ENCODE measurements around the gene CDO1. TPM values are rescaled to one million over a fixed set of nuclear protein-coding genes. Genes with fewer than 3 reads are reported as not detected.

Gene CDO1
- total RNA-seq, 2 donors from 2014 or later: 7.6 to 11.7 TPM

GRCh38 chr5:115815693-115816225 lies 700 bp downstream of the CDO1 start:
- Mint-ChIP-seq H3K27ac (no peak overlapping the region), H3K36me3 (ENCODE audit: low read depth) (no peaks in the 10 kb centered on the region), H3K4me3 (peak overlapping the region; percentile 81), H3K27me3 (ENCODE audit: insufficient read depth) (peaks cover 37% of the 10 kb centered on the region), H3K9me3 (no peaks in the 10 kb centered on the region), H3K4me1 (peaks cover 7% of the 10 kb centered on the region)
- no peaks in the 10 kb centered on the region for H3K4me1 ChIP-seq (ENCODE audit: control insufficient read depth, insufficient read depth, low read length)
- H3K9ac ChIP-seq (ENCODE audit: extremely low read depth, low read length, poor library complexity, severe bottlenecking): peak overlapping the region; percentile 58
- no peak for DNase-seq
- peak overlapping the region; percentile 95 for H3K27ac ChIP-seq (ENCODE audit: low read depth, low read length)
- H3K4me3 ChIP-seq (ENCODE audit: low read length): peak overlapping the region; percentile 93
- H3K36me3 ChIP-seq (ENCODE audit: control insufficient read depth, insufficient read depth, low read length): no peaks in the 10 kb centered on the region
- H3K9me3 ChIP-seq (ENCODE audit: control insufficient read depth, low read length): no peaks in the 10 kb centered on the region
- peaks cover 47% of the 10 kb centered on the region for H3K27me3 ChIP-seq (ENCODE audit: control insufficient read depth, insufficient read depth, low read length, poor library complexity, severe bottlenecking)
- 0 to 2% methylated on average over 16 to 48 of the region's 48 CpGs for WGBS, 2 experiments (ENCODE audit: insufficient coverage in 1 of 2, insufficient read length in 1 of 2)
- no peak for TF ChIP-seq CTCF (conservative IDR thresholded peaks at IDR 0.05)

- no peaks in the 10 kb centered on the region for H3K4me1 ChIP-seq (ENCODE audit: control insufficient read depth, insufficient read depth, low read length)
- TF ChIP-seq CTCF (conservative IDR thresholded peaks at IDR 0.05): peak; percentile 48
- Mint-ChIP-seq H3K36me3 (ENCODE audit: low read depth) (no peaks in the 10 kb centered on the region), H3K4me3 (peak overlapping the region; percentile 81), H3K27ac (no peak overlapping the region), H3K27me3 (ENCODE audit: insufficient read depth) (peaks cover 35% of the 10 kb centered on the region), H3K4me1 (peaks cover 7% of the 10 kb centered on the region), H3K9me3 (no peaks in the 10 kb centered on the region)
- H3K36me3 ChIP-seq (ENCODE audit: control insufficient read depth, insufficient read depth, low read length): no peaks in the 10 kb centered on the region
- no peaks in the 10 kb centered on the region for H3K9me3 ChIP-seq (ENCODE audit: control insufficient read depth, low read length)
- H3K9ac ChIP-seq (ENCODE audit: extremely low read depth, low read length, poor library complexity, severe bottlenecking): peak overlapping the region; percentile 58
- H3K27ac ChIP-seq (ENCODE audit: low read depth, low read length): no peak overlapping the region
- peak overlapping the region; percentile 93 for H3K4me3 ChIP-seq (ENCODE audit: low read length)
- DNase-seq: no peak
- 30 to 48% methylated on average over 10 to 21 of the region's 21 CpGs for WGBS, 2 experiments (ENCODE audit: insufficient coverage in 1 of 2, insufficient read length in 1 of 2)
- peaks cover 47% of the 10 kb centered on the region for H3K27me3 ChIP-seq (ENCODE audit: control insufficient read depth, insufficient read depth, low read length, poor library complexity, severe bottlenecking)
These were observed 1.3 kb downstream of the CDO1 start for GRCh38 chr5:115815006-115815692.

GRCh38 chr5:115813719-115814118 lies 2.7 kb downstream of the CDO1 start:
- Histone ChIP-seq H3K9me3 (ENCODE audit: control insufficient read depth, low read length) (no peaks in the 10 kb centered on the region), H3K27me3 (ENCODE audit: control insufficient read depth, insufficient read depth, low read length, poor library complexity, severe bottlenecking) (peaks cover 47% of the 10 kb centered on the region), H3K27ac (ENCODE audit: low read depth, low read length) (no peak overlapping the region), H3K4me3 (ENCODE audit: low read length) (no peak overlapping the region), H3K9ac (ENCODE audit: extremely low read depth, low read length, poor library complexity, severe bottlenecking) (no peak overlapping the region), H3K4me1 (ENCODE audit: control insufficient read depth, insufficient read depth, low read length) (no peaks in the 10 kb centered on the region), H3K36me3 (ENCODE audit: control insufficient read depth, insufficient read depth, low read length) (no peaks in the 10 kb centered on the region)
- Mint-ChIP-seq H3K4me3 (no peak overlapping the region), H3K9me3 (no peaks in the 10 kb centered on the region), H3K27ac (no peak overlapping the region), H3K27me3 (ENCODE audit: insufficient read depth) (peaks cover 33% of the 10 kb centered on the region), H3K36me3 (ENCODE audit: low read depth) (no peaks in the 10 kb centered on the region), H3K4me1 (peaks cover 7% of the 10 kb centered on the region)
- no peak for DNase-seq
- TF ChIP-seq CTCF (conservative IDR thresholded peaks at IDR 0.05): no peak
- WGBS, 2 experiments (ENCODE audit: insufficient coverage in 1 of 2, insufficient read length in 1 of 2): 89% methylated on average over 5 of the region's 5 CpGs; no CpG with 5 or more reads in 1 of the 2 experiments
